Lower leg skin (tissue), 4 donors: ENCODE measurements around the gene COL4A4. TPM values are rescaled to one million over a fixed set of nuclear protein-coding genes. Genes with fewer than 3 reads are reported as not detected.

Experiments
- DNase-seq, 2 donors: peaks; one replicate each; pipeline ENCODE4 v3.0.0-alpha.2; 2019; ENCODE audit warnings: low spot score in 2 of 2
- H3K4me3 ChIP-seq: fragments of 200-600 bp; sonication (generic); 2 replicates; pipeline ENCODE4 v1.5.1; 2017; ENCODE audit warnings: mild to moderate bottlenecking, low read depth; ENCODE audit not compliant: poor library complexity, severe bottlenecking
- POLR2A ChIP-seq, 2 donors: fragments of 450-650 bp; IDR thresholded peaks; one replicate each; pipeline ENCODE4 v1.6.1; 2016 to 2017; ENCODE audit warnings: antibody characterized with exemption in 2 of 2, mild to moderate bottlenecking in 1 of 2, moderate library complexity in 1 of 2
- WGBS, 2 donors: methylation state at CpG; one replicate each; pipeline ENCODE4 v1.1.5; 2018; 5-methylcytosine and 5-hydroxymethylcytosine counted together
- intact Hi-C: fragments of 100-400 bp; cut with DNase I; formaldehyde crosslinking; loops from one replicate; pipeline ENCODE4 v1.15.0; 2023; ENCODE audit warnings: low total_unique reads
- total RNA-seq, 4 donors: library from RNA; depleted of rRNA; stranded (reverse); fragments of >200 nt; gene quantifications; one replicate each; pipeline ENCODE4 v1.1.0, GENCODE V29; 2016
- TF ChIP-seq, protein P1 (sequence below), 3 donors: fragments of 450-650 bp; IDR thresholded peaks; one replicate each; pipeline ENCODE4 v1.5.1; 2016; ENCODE audit warnings: antibody characterized with exemption in 3 of 3, mild to moderate bottlenecking in 3 of 3, moderate library complexity in 2 of 3

Gene COL4A4
- total RNA-seq, 4 donors from 2014 or later, result 0.04 to 0.58 (median 0.18) TPM

DNA sequence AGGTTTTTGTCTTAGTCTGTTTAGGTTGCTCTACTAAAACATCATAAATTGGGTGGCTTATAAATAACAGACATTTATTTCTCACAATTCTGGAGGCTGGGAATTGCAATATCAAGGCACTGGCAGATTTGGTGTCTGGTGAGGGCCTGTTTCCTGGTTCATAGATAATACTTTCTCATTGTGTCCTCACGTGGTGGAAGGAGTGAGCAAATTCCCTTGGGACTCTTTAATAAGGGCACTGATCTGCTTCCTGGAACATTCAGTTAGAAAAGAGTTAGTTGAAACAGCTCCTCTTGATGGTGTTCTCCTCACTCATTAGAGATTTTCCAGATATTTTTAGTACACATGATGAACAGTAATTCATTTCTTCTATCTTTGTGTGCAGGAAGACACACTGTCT is 22.7 kb upstream of the COL4A4 start:
- WGBS, 2 donors, result 29 to 42% methylated on average over 1 of the region's 1 CpG
- H3K4me3 ChIP-seq, result no peak overlapping the region
- TF ChIP-seq POLR2A (IDR thresholded peaks at IDR 0.05), result no peak
- TF ChIP-seq, protein P1, sequence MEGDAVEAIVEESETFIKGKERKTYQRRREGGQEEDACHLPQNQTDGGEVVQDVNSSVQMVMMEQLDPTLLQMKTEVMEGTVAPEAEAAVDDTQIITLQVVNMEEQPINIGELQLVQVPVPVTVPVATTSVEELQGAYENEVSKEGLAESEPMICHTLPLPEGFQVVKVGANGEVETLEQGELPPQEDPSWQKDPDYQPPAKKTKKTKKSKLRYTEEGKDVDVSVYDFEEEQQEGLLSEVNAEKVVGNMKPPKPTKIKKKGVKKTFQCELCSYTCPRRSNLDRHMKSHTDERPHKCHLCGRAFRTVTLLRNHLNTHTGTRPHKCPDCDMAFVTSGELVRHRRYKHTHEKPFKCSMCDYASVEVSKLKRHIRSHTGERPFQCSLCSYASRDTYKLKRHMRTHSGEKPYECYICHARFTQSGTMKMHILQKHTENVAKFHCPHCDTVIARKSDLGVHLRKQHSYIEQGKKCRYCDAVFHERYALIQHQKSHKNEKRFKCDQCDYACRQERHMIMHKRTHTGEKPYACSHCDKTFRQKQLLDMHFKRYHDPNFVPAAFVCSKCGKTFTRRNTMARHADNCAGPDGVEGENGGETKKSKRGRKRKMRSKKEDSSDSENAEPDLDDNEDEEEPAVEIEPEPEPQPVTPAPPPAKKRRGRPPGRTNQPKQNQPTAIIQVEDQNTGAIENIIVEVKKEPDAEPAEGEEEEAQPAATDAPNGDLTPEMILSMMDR (IDR thresholded peaks at IDR 0.05), result no peak
- no peak for DNase-seq
- intact Hi-C loops, result no loop called here

GRCh38 chr2:227185615-227186232 is 21.7 kb upstream of the COL4A4 start:
- intact Hi-C loops, result no loop called here
- 76 to 82% methylated on average over 6 of the region's 6 CpGs for WGBS, 2 donors

GRCh38 chr2:227183657-227184367 is 19.8 kb upstream of the COL4A4 start:
- no peak for DNase-seq

More at GRCh38 chr2:227185615-227186232, 21.7 kb upstream of the COL4A4 start:
- no peak overlapping the region for H3K4me3 ChIP-seq
- DNase-seq, result no peak
- TF ChIP-seq POLR2A (IDR thresholded peaks at IDR 0.05), result no peak
- TF ChIP-seq, protein P1 (IDR thresholded peaks at IDR 0.05), result no peak

GRCh38 chr2:227182765-227183164 is 18.8 kb upstream of the COL4A4 start:
- TF ChIP-seq POLR2A (IDR thresholded peaks at IDR 0.05), result no peak
- TF ChIP-seq, protein P1 (IDR thresholded peaks at IDR 0.05), result no peak
- no peak for DNase-seq
- intact Hi-C loops, result no loop called here
- H3K4me3 ChIP-seq, result no peak overlapping the region

More at GRCh38 chr2:227183657-227184367, 19.8 kb upstream of the COL4A4 start:
- H3K4me3 ChIP-seq, result no peak overlapping the region
- intact Hi-C loops, result no loop called here
- WGBS, 2 donors, result 85 to 91% methylated on average over 2 of the region's 2 CpGs
- no peak for TF ChIP-seq POLR2A (IDR thresholded peaks at IDR 0.05)
- TF ChIP-seq, protein P1 (IDR thresholded peaks at IDR 0.05), result no peak

DNA sequence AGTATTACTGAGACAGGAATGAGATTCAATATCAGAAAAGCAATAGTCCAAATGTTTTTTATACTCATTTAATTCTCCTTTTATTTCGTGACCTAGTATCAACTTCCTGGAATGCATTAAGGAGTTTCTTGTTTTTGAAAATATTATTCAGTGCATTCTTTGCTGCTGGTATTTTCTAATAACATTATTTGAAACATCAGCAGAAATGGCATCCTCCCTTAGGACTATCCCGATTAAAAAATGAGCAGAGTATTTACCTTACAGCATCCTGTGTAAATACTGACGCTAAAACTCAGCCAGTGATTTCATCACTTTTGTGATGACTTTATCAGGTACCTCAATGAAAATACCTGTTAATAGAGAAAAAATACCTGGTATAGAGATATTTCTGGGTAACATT is 16.8 kb upstream of the COL4A4 start:
- no peak for DNase-seq
- TF ChIP-seq POLR2A (IDR thresholded peaks at IDR 0.05), result no peak
- TF ChIP-seq, protein P1 (IDR thresholded peaks at IDR 0.05), result no peak
- intact Hi-C loops, result no loop called here
- WGBS, 2 donors, result 65 to 76% methylated on average over 3 of the region's 3 CpGs
- H3K4me3 ChIP-seq, result no peak overlapping the region
